IMR-90 (cell line): ENCODE results near the gene NRXN2. TPM values are rescaled to one million over a fixed set of nuclear protein-coding genes. Genes with fewer than 3 reads are reported as not detected.

Source experiments
- ATAC-seq: fragments of 200-7000 bp; cut with Tn5 transposase; 2 replicates; pipeline ENCODE4 v1.9.1; 2020; ENCODE audit warnings: low read depth, mild to moderate bottlenecking, moderate library complexity
- BruUV-seq: library from RNA; stranded (reverse); fragments of 400-500 nt; replicated peaks from 2 replicates; lab custom pipeline; 2021; lab: Mats Ljungman, UMichigan
- CTCF ChIA-PET: fragments of 300-600 bp; formaldehyde crosslinking; extraction: SDS; loops from one replicate; lab custom pipeline; 2021; ENCODE audit warnings: antibody characterized with exemption; lab: Yijun Ruan, JAX
- POLR2A ChIA-PET: fragments of 300-600 bp; sonication (Branson Sonifier 250); formaldehyde crosslinking; loops from one replicate; lab custom pipeline; 2022; ENCODE audit warnings: antibody characterized with exemption; ENCODE audit not compliant: unreplicated experiment; lab: Charles Lee
- DNase-seq: peaks from one replicate; pipeline ENCODE4 v3.0.0; 2013
- H2AFZ ChIP-seq: replicated peaks from 2 replicates; pipeline ENCODE3; 2013; ENCODE audit warnings: low read length, mild to moderate bottlenecking; ENCODE audit not compliant: poor library complexity
- H2AK5ac ChIP-seq: 2 replicates; pipeline ENCODE4 v1.6.1; 2013; ENCODE audit warnings: low read depth, low read length, inconsistent platforms
- H2AK9ac ChIP-seq: replicated peaks from 2 replicates; pipeline ENCODE3; 2013; ENCODE audit warnings: mild to moderate bottlenecking, low read depth, low read length, moderate library complexity; ENCODE audit not compliant: poor library complexity
- H2BK120ac ChIP-seq: 2 replicates; pipeline ENCODE4 v1.6.1; 2013; ENCODE audit warnings: low read depth, low read length, inconsistent platforms
- H2BK15ac ChIP-seq: 3 replicates; pipeline ENCODE4 v1.6.1; 2013; ENCODE audit warnings: low read depth, low read length, inconsistent platforms
- H2BK20ac ChIP-seq: 2 replicates; pipeline ENCODE4 v1.6.1; 2013; ENCODE audit warnings: low read depth, mild to moderate bottlenecking, inconsistent platforms, low read length, moderate library complexity
- H2BK5ac ChIP-seq: 2 replicates; pipeline ENCODE4 v1.6.1; 2013; ENCODE audit warnings: mild to moderate bottlenecking, low read depth, low read length, inconsistent platforms; ENCODE audit not compliant: poor library complexity, severe bottlenecking
- H3K14ac ChIP-seq: replicated peaks from 2 replicates; pipeline ENCODE4 v1.6.1; 2013; ENCODE audit warnings: low read depth, low read length, inconsistent platforms
- H3K18ac ChIP-seq: 2 replicates; pipeline ENCODE4 v1.6.1; 2013; ENCODE audit warnings: low read depth, low read length, control low read depth
- H3K23ac ChIP-seq: 2 replicates; pipeline ENCODE4 v1.6.1; 2013; ENCODE audit warnings: low read depth, low read length, inconsistent platforms
- H3K27ac ChIP-seq: 2 replicates; pipeline ENCODE4 v1.5.1; 2013; ENCODE audit warnings: mild to moderate bottlenecking, control low read depth, low read length; ENCODE audit not compliant: insufficient read depth
- H3K27me3 ChIP-seq: 2 replicates; pipeline ENCODE4 v1.6.1; 2013; ENCODE audit warnings: low read length; ENCODE audit not compliant: control insufficient read depth, insufficient read depth
- H3K36me3 ChIP-seq: 2 replicates; pipeline ENCODE4 v1.6.1; 2013; ENCODE audit warnings: low read length, mixed read lengths; ENCODE audit not compliant: control insufficient read depth, insufficient read depth
- H3K4ac ChIP-seq: 2 replicates; pipeline ENCODE4 v1.6.1; 2013; ENCODE audit warnings: low read depth, low read length, inconsistent platforms
- H3K4me1 ChIP-seq: 2 replicates; pipeline ENCODE4 v1.6.1; 2013; ENCODE audit warnings: low read length, mixed read lengths; ENCODE audit not compliant: control insufficient read depth, insufficient read depth
- H3K4me2 ChIP-seq: 2 replicates; pipeline ENCODE4 v1.6.1; 2013; ENCODE audit warnings: low read depth, mild to moderate bottlenecking, control low read depth, low read length, moderate library complexity
- H3K4me3 ChIP-seq: 2 replicates; pipeline ENCODE4 v1.5.1; 2013; ENCODE audit warnings: low read depth, mild to moderate bottlenecking, control low read depth, low read length, moderate library complexity; ENCODE audit not compliant: insufficient read depth
- H3K56ac ChIP-seq: 2 replicates; pipeline ENCODE4 v1.6.1; 2013; ENCODE audit warnings: low read length, inconsistent platforms; ENCODE audit not compliant: insufficient read depth; ENCODE audit errors: extremely low read depth
- H3K79me1 ChIP-seq, 2 experiments: 2 replicates each; pipeline ENCODE4 v1.6.1; 2013; ENCODE audit warnings: low read length in 2 of 2, inconsistent platforms in 1 of 2, low read depth in 1 of 2
- H3K9ac ChIP-seq: 2 replicates; pipeline ENCODE4 v1.6.1; 2013; ENCODE audit warnings: low read depth, low read length, control low read depth
- H3K9me1 ChIP-seq: 2 replicates; pipeline ENCODE4 v1.6.1; 2013; ENCODE audit warnings: low read length, inconsistent platforms; ENCODE audit not compliant: insufficient read depth
- H3K9me3 ChIP-seq: 2 replicates; pipeline ENCODE4 v1.6.1; 2013; ENCODE audit warnings: low read length; ENCODE audit not compliant: control insufficient read depth, insufficient read depth
- H4K20me1 ChIP-seq: 2 replicates; pipeline ENCODE4 v1.6.1; 2013; ENCODE audit warnings: low read length, inconsistent platforms; ENCODE audit not compliant: insufficient read depth
- H4K5ac ChIP-seq: 2 replicates; pipeline ENCODE4 v1.6.1; 2013; ENCODE audit warnings: mild to moderate bottlenecking, low read depth, low read length, control low read depth
- H4K8ac ChIP-seq, 2 experiments: 2 replicates each; pipeline ENCODE4 v1.6.1; 2013; ENCODE audit warnings: low read depth in 2 of 2, low read length in 2 of 2, control low read depth in 1 of 2, inconsistent platforms in 1 of 2
- H4K91ac ChIP-seq: 2 replicates; pipeline ENCODE4 v1.6.1; 2013; ENCODE audit warnings: low read depth, low read length, inconsistent platforms; ENCODE audit not compliant: insufficient read depth
- ELK1 ChIP-seq: fragments of 150-350 bp; IDR thresholded peaks from 2 replicates; pipeline ENCODE4 v1.6.1; 2016; ENCODE audit warnings: low read depth, mild to moderate bottlenecking, low read length, moderate library complexity, borderline replicate concordance
- MAZ ChIP-seq: IDR thresholded peaks from 2 replicates; pipeline ENCODE4 v1.6.1; 2012; ENCODE audit warnings: low read depth, mild to moderate bottlenecking, low read length, improper control_type of control experiment, moderate library complexity, borderline replicate concordance
- NFE2L2 ChIP-seq: fragments of 150-350 bp; IDR thresholded peaks from 2 replicates; pipeline ENCODE4 v1.6.1; 2016; ENCODE audit warnings: low read depth, mild to moderate bottlenecking, low read length
- WGBS, 2 experiments: methylation state at CpG; one replicate each; pipeline versions ENCODE4 v1.1.5 to v1.1.7; 2013; ENCODE audit warnings: missing lambda C conversion rate in 2 of 2; ENCODE audit not compliant: insufficient read length in 1 of 2; ENCODE audit errors: extremely low coverage in 2 of 2; 5-methylcytosine and 5-hydroxymethylcytosine counted together
- dilution Hi-C: fragments of 300-500 bp; cut with HindIII; formaldehyde crosslinking; loops from one replicate; pipeline ENCODE4 v1.14.3; 2018; ENCODE audit warnings: low sequenced_read_pairs; ENCODE audit not compliant: unreplicated experiment
- in situ Hi-C: fragments of 300-500 bp; cut with MboI; formaldehyde crosslinking; loops from 3 replicates; pipeline ENCODE4 v1.14.3; 2019; ENCODE audit warnings: low sequenced_read_pairs, inconsistent platforms, mixed read lengths
- intact Hi-C: fragments of 100-400 bp; cut with micrococcal nuclease; formaldehyde crosslinking; loops from 2 replicates; pipeline ENCODE4 v1.10.0; 2022
- polyA plus RNA-seq, 3 experiments: library from polyadenylated mRNA; depleted of rRNA; stranded (reverse); fragments of >200 nt; gene quantifications; 2 replicates each; pipeline ENCODE4 v1.2.3, GENCODE V29; 2012; ENCODE audit warnings: low replicate concordance in 1 of 3
- total RNA-seq: library from RNA; depleted of rRNA; stranded (reverse); fragments of >200 nt; gene quantifications from 2 replicates; pipeline ENCODE4 v1.2.3, GENCODE V29; 2012

Gene NRXN2
- total and polyA plus RNA-seq, 2 of the 4 experiments (the other 2 are of a cell fraction) = 0.18 to 0.22 TPM

DNA sequence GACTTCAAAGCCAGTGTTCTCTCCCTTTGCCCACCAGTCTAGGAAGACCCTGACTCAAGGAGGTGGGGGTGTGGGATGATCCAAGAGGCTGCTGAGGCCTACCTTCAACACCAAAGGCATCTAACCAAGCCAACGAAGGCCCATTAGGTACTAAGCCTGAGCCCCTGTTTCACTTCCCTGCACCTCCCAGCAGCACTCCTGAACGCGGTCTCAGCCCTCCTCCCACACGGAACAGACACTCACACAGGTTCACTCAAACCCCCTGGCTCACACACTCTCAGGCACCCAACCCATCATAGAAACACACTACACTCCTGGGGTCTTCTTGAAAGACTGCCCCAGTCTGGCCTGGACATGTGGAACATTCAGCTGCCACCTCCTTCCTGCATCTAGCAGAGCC is 91.3 kb downstream of the NRXN2 start:
- Histone ChIP-seq H3K23ac (no peak overlapping the region), H2BK5ac (no peak overlapping the region), H4K20me1 (no peaks in the 10 kb centered on the region), H2BK120ac (no peak overlapping the region), H3K18ac (no peak overlapping the region), H2AK5ac (no peak overlapping the region), H3K9me3 (no peaks in the 10 kb centered on the region), H3K9me1 (no peaks in the 10 kb centered on the region), H3K27me3 (peaks cover 64% of the 10 kb centered on the region), H2AFZ (no peak overlapping the region), H4K8ac (no peak overlapping the region), H3K36me3 (no peaks in the 10 kb centered on the region), H3K4me2 (no peak overlapping the region), H3K56ac (no peak overlapping the region), H3K9ac (no peak overlapping the region), H3K4me3 (no peak overlapping the region), H3K4ac (no peak overlapping the region), H4K5ac (no peak overlapping the region), H3K79me1 (no peaks in the 10 kb centered on the region), H4K91ac (no peak overlapping the region), H2BK20ac (no peak overlapping the region), H3K14ac (no peak overlapping the region), H2AK9ac (no peak overlapping the region), H3K4me1 (no peaks in the 10 kb centered on the region), H2BK15ac (no peak overlapping the region), H3K27ac (no peak overlapping the region)
- CTCF ChIA-PET = no interaction called here
- BruUV-seq = no TSS peak
- POLR2A ChIA-PET = no interaction called here
- DNase-seq (no peak), ATAC-seq (no peak)
- 0% methylated on average over 1 of the region's 4 CpGs; no CpG with 5 or more reads in 1 of the 2 experiments for whole genome bisulfite sequencing, 2 experiments
- intact Hi-C loops (no loop called here), in situ Hi-C loops (no loop called here), dilution Hi-C loops (no loop called here)
- no peak for TF ChIP-seq MAZ
- no peak for TF ChIP-seq ELK1
- TF ChIP-seq NFE2L2 = no peak
